ENCODE measurements around the gene GTF2B.

- TF ChIP-seq CTCF (conservative IDR thresholded peaks at IDR 0.05), result no peak
- no peak for TF ChIP-seq EZH2 (IDR thresholded peaks at IDR 0.05; ENCODE audit: low read depth)
Measured at GRCh38 chr1:88892357-88892877, 1.1 kb upstream of the GTF2B start.

Measured in PC-9 (cell line).